ENCODE results near the gene MMP28. TPM values are rescaled to one million over a fixed set of nuclear protein-coding genes. Genes with fewer than 3 reads are reported as not detected.

MMP28 gene
- total RNA-seq, 1 experiment from 2014 or later, result 2.4 TPM

DNA sequence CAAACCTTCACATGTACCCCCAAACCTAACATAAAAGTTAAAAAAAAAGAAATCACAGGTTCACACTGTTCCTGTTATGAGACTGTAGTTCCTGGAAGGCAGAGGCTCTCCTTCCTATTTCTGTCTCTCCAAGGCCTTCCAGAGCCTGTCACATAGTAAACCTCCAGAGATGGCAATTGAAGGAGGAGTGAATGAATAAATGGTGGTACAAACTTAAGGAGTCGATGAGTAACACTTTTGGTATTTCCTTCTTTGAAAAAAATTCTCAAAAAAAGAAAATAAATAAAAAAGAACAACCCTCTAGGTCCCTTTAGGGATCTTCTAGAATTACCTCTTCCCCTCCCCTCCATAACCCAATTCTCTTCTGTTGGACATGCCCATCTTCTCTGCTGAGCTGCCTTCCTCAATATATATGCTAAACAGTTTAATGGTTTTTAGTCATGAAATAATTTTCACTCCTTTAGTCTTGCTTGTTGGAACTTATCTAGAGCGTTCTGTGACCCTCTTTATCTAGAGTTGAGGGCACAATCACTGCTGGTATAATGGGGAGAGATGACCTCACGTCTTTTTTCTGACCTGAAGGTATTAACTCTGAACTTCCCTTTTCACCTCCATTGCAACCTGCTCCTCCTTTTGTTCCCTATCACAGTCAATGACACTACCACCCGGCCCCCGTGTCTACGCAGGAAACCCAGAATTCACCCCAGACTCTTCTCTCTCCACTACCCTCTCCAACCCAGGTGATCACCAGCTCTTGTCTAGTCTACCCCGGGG is 12.1 kb upstream of the MMP28 start:
- no TSS peak for BruUV-seq (replicated peaks)
- peak overlapping the region; percentile 97; the same call in 1 of the 2 replicates for H3K4me3 ChIP-seq (ENCODE audit: low read length)
- H3K9me2 ChIP-seq (replicated peaks; ENCODE audit: low read length), result no peaks in the 10 kb centered on the region
- H3F3A ChIP-seq (ENCODE audit: low read length, unreplicated experiment), result no peaks in the 10 kb centered on the region
- H3K79me2 ChIP-seq (ENCODE audit: low read length), result peaks cover 33% of the 10 kb centered on the region
- H3K27me3 ChIP-seq (ENCODE audit: low read length), result no peaks in the 10 kb centered on the region
- no peaks in the 10 kb centered on the region for H3K9me3 ChIP-seq (ENCODE audit: low read length)
- CTCF ChIA-PET, result interaction anchor here (1.9 kb wide), 1 partner anchor 43 kb away, joined by 18 read pairs; no protein-coding TSS in a partner anchor
- TF ChIP-seq EZH2phosphoT487 (IDR thresholded peaks at IDR 0.05; ENCODE audit: borderline replicate concordance, low read length) (no peak), EZH2 (IDR thresholded peaks at IDR 0.05; ENCODE audit: low read length, unreplicated experiment) (no peak)
- TF ChIP-seq, protein P1, sequence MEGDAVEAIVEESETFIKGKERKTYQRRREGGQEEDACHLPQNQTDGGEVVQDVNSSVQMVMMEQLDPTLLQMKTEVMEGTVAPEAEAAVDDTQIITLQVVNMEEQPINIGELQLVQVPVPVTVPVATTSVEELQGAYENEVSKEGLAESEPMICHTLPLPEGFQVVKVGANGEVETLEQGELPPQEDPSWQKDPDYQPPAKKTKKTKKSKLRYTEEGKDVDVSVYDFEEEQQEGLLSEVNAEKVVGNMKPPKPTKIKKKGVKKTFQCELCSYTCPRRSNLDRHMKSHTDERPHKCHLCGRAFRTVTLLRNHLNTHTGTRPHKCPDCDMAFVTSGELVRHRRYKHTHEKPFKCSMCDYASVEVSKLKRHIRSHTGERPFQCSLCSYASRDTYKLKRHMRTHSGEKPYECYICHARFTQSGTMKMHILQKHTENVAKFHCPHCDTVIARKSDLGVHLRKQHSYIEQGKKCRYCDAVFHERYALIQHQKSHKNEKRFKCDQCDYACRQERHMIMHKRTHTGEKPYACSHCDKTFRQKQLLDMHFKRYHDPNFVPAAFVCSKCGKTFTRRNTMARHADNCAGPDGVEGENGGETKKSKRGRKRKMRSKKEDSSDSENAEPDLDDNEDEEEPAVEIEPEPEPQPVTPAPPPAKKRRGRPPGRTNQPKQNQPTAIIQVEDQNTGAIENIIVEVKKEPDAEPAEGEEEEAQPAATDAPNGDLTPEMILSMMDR (conservative IDR thresholded peaks at IDR 0.05; ENCODE audit: low read depth, low read length), result no peak
- H3K4me1 ChIP-seq (ENCODE audit: insufficient read depth, low read length), result peaks cover 31% of the 10 kb centered on the region
- intact Hi-C loops (cut with micrococcal nuclease), result loop anchor here (5.0 kb wide), 1 partner anchor 555 kb away; no protein-coding TSS in a partner anchor
- peaks cover 8% of the 10 kb centered on the region; the same call in 1 of the 2 replicates for H3K36me3 ChIP-seq (ENCODE audit: low read depth, low read length)
- ATAC-seq, result no peak
- POLR2A ChIA-PET (ENCODE audit: unreplicated experiment), result no interaction called here
- DNase-seq, result peak; percentile 45
- peak overlapping the region; percentile 89; the same call in 1 of the 2 replicates for H3K4me2 ChIP-seq (ENCODE audit: low read length)
- peak overlapping the region; percentile 86; the same call in 1 of the 2 replicates for H2AFZ ChIP-seq (ENCODE audit: low read length)
- H3K9ac ChIP-seq (ENCODE audit: low read length), result no peak overlapping the region
- no peak overlapping the region for H3K27ac ChIP-seq (ENCODE audit: low read length)
- H4K20me1 ChIP-seq (ENCODE audit: low read length), result peaks cover 22% of the 10 kb centered on the region

GRCh38 chr17:35804658-35805192 is 9.3 kb upstream of the MMP28 start:
- peak; percentile 85 for DNase-seq
- intact Hi-C loops (cut with micrococcal nuclease), result loop anchor here (1.0 to 5.0 kb wide), 2 partner anchors 37 to 552 kb away; no protein-coding TSS in a partner anchor
- POLR2A ChIA-PET (ENCODE audit: unreplicated experiment), result no interaction called here
- peaks cover 4% of the 10 kb centered on the region for H3K79me2 ChIP-seq (ENCODE audit: low read length)
- no peaks in the 10 kb centered on the region for H3K9me3 ChIP-seq (ENCODE audit: low read length)
- H3K27me3 ChIP-seq (ENCODE audit: low read length), result no peaks in the 10 kb centered on the region
- no peak overlapping the region for H3K4me2 ChIP-seq (ENCODE audit: low read length)
- ATAC-seq, result peak; percentile 46
- BruUV-seq (replicated peaks), result no TSS peak
- H4K20me1 ChIP-seq (ENCODE audit: low read length), result no peaks in the 10 kb centered on the region; the same call in 1 of the 2 replicates
- H3K27ac ChIP-seq (ENCODE audit: low read length), result no peak overlapping the region
- H3F3A ChIP-seq (ENCODE audit: low read length, unreplicated experiment), result no peaks in the 10 kb centered on the region
- no peak overlapping the region for H3K4me3 ChIP-seq (ENCODE audit: low read length)
- CTCF ChIA-PET, result interaction anchor here (0.7 to 1.0 kb wide), 3 partner anchors 35 to 41 kb away, joined by 3 to 21 read pairs (median 4); no protein-coding TSS in a partner anchor
- no peak overlapping the region for H3K9ac ChIP-seq (ENCODE audit: low read length)
- H3K9me2 ChIP-seq (replicated peaks; ENCODE audit: low read length), result no peaks in the 10 kb centered on the region
- TF ChIP-seq, protein P1 (conservative IDR thresholded peaks at IDR 0.05; ENCODE audit: low read depth, low read length), result peak; percentile 94
- TF ChIP-seq EZH2phosphoT487 (IDR thresholded peaks at IDR 0.05; ENCODE audit: borderline replicate concordance, low read length), result no peak
- H2AFZ ChIP-seq (ENCODE audit: low read length), result no peak overlapping the region; the same call in 1 of the 2 replicates
- peaks cover 26% of the 10 kb centered on the region for H3K4me1 ChIP-seq (ENCODE audit: insufficient read depth, low read length)
- no peaks in the 10 kb centered on the region for H3K36me3 ChIP-seq (ENCODE audit: low read depth, low read length)

All from PC-3 (cell line).